ENCODE results near the gene REG4.

The REG4 gene

DNA sequence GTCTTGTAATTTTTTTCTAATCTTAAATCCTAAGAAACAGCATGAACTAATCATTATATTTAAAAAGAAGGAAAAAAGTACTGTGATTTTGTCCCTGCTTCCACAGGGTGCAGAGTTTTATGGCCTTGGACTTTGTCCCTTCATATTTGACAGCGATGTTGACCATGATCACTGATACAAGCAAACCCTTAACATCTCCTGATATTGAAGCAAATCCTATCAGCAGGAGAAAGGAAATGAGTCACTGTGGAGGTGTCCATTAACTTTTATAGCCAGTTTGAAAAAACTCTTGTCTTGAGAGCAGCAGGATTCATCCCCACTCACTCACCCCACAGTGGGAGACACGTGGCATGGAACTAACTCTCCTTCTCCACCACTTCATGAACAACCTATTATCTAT is 5.1 kb upstream of the REG4 start:
- Histone ChIP-seq H3K4me2 (ENCODE audit: low read depth, low read length, poor library complexity, severe bottlenecking) (no peak overlapping the region), H3K9me2 (replicated peaks; ENCODE audit: low read depth, low read length) (no peaks in the 10 kb centered on the region), H3K79me2 (ENCODE audit: insufficient read depth, low read length) (no peaks in the 10 kb centered on the region), H3K4me3 (ENCODE audit: low read length, poor library complexity, severe bottlenecking) (no peak overlapping the region), H3K9me3 (ENCODE audit: insufficient read depth, low read depth, low read length) (no peaks in the 10 kb centered on the region), H3K9ac (ENCODE audit: low read depth, low read length, poor library complexity, severe bottlenecking) (no peak overlapping the region), H3K4me1 (ENCODE audit: insufficient read depth, low read length, poor library complexity, severe bottlenecking) (peaks cover 19% of the 10 kb centered on the region), H2AFZ (ENCODE audit: low read length) (no peak overlapping the region), H3K36me3 (ENCODE audit: insufficient read depth, low read length) (no peaks in the 10 kb centered on the region), H3K27me3 (ENCODE audit: insufficient read depth, low read length, poor library complexity, severe bottlenecking) (no peaks in the 10 kb centered on the region), H3F3A (ENCODE audit: low read depth) (no peaks in the 10 kb centered on the region), H4K20me1 (ENCODE audit: insufficient read depth, low read length, poor library complexity, severe bottlenecking) (no peaks in the 10 kb centered on the region)
- TF ChIP-seq, protein P1, sequence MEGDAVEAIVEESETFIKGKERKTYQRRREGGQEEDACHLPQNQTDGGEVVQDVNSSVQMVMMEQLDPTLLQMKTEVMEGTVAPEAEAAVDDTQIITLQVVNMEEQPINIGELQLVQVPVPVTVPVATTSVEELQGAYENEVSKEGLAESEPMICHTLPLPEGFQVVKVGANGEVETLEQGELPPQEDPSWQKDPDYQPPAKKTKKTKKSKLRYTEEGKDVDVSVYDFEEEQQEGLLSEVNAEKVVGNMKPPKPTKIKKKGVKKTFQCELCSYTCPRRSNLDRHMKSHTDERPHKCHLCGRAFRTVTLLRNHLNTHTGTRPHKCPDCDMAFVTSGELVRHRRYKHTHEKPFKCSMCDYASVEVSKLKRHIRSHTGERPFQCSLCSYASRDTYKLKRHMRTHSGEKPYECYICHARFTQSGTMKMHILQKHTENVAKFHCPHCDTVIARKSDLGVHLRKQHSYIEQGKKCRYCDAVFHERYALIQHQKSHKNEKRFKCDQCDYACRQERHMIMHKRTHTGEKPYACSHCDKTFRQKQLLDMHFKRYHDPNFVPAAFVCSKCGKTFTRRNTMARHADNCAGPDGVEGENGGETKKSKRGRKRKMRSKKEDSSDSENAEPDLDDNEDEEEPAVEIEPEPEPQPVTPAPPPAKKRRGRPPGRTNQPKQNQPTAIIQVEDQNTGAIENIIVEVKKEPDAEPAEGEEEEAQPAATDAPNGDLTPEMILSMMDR (conservative IDR thresholded peaks at IDR 0.05; ENCODE audit: low read length) = no peak
- no peak for TF ChIP-seq EZH2phosphoT487 (IDR thresholded peaks at IDR 0.05; ENCODE audit: borderline replicate concordance)

DNA sequence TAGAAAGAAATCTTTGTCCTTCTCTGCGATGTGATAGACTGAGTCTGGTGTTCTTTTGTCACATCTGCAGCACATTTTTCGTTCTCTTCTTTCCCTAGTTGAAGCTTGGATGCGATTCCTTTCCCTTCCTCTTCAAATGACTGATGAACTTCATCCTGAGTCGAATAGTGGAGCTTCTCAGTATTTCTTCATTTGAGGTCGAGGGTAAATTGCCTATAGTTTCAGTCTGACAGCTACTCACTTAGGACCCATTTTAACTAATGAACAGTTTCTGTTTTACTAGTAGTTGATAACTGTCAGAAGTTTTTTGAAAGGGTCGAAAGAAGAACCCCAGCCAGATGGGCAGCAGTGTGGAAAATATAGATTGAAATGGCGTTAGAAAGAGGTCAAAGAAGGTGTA is 4.7 kb upstream of the REG4 start:
- H3F3A ChIP-seq (ENCODE audit: low read depth) = no peaks in the 10 kb centered on the region
- no peaks in the 10 kb centered on the region for H3K79me2 ChIP-seq (ENCODE audit: insufficient read depth, low read length)
- no peaks in the 10 kb centered on the region for H3K27me3 ChIP-seq (ENCODE audit: insufficient read depth, low read length, poor library complexity, severe bottlenecking)
- no peak overlapping the region for H2AFZ ChIP-seq (ENCODE audit: low read length)
- H3K9me3 ChIP-seq (ENCODE audit: insufficient read depth, low read depth, low read length) = no peaks in the 10 kb centered on the region
- no peak overlapping the region for H3K9ac ChIP-seq (ENCODE audit: low read depth, low read length, poor library complexity, severe bottlenecking)
- H4K20me1 ChIP-seq (ENCODE audit: insufficient read depth, low read length, poor library complexity, severe bottlenecking) = no peaks in the 10 kb centered on the region
- peaks cover 19% of the 10 kb centered on the region for H3K4me1 ChIP-seq (ENCODE audit: insufficient read depth, low read length, poor library complexity, severe bottlenecking)
- TF ChIP-seq EZH2phosphoT487 (IDR thresholded peaks at IDR 0.05; ENCODE audit: borderline replicate concordance) = no peak
- TF ChIP-seq, protein P1 (conservative IDR thresholded peaks at IDR 0.05; ENCODE audit: low read length) = no peak
- H3K4me3 ChIP-seq (ENCODE audit: low read length, poor library complexity, severe bottlenecking) = no peak overlapping the region
- H3K36me3 ChIP-seq (ENCODE audit: insufficient read depth, low read length) = no peaks in the 10 kb centered on the region
- H3K4me2 ChIP-seq (ENCODE audit: low read depth, low read length, poor library complexity, severe bottlenecking) = no peak overlapping the region
- no peaks in the 10 kb centered on the region for H3K9me2 ChIP-seq (replicated peaks; ENCODE audit: low read depth, low read length)

DNA sequence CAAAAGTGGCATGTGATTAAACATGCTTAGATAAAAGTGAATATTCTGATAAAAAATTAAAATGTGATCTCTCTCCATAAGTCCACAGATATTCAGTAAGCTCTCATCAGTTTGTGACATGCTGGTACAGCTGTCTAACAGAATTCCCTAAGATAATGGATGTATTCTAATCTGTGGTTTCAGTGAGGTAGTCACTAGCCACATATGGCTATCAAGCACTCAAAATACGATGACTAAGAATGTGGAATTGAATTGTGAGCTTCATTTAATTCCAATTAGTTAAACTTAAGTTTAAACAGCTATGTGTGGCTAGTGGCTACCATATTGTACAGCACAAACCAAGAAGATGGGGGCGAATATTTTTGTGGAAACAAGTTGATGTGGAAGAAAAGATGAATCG is 4.1 kb upstream of the REG4 start:
- H3F3A ChIP-seq (ENCODE audit: low read depth) = no peaks in the 10 kb centered on the region
- H3K4me3 ChIP-seq (ENCODE audit: low read length, poor library complexity, severe bottlenecking) = no peak overlapping the region
- no peaks in the 10 kb centered on the region for H3K27me3 ChIP-seq (ENCODE audit: insufficient read depth, low read length, poor library complexity, severe bottlenecking)
- no peaks in the 10 kb centered on the region for H3K36me3 ChIP-seq (ENCODE audit: insufficient read depth, low read length)
- H3K79me2 ChIP-seq (ENCODE audit: insufficient read depth, low read length) = no peaks in the 10 kb centered on the region
- no peaks in the 10 kb centered on the region for H3K9me3 ChIP-seq (ENCODE audit: insufficient read depth, low read depth, low read length)
- no peak overlapping the region for H2AFZ ChIP-seq (ENCODE audit: low read length)
- TF ChIP-seq, protein P1 (conservative IDR thresholded peaks at IDR 0.05; ENCODE audit: low read length) = no peak
- TF ChIP-seq EZH2phosphoT487 (IDR thresholded peaks at IDR 0.05; ENCODE audit: borderline replicate concordance) = no peak
- H3K9ac ChIP-seq (ENCODE audit: low read depth, low read length, poor library complexity, severe bottlenecking) = no peak overlapping the region
- H3K9me2 ChIP-seq (replicated peaks; ENCODE audit: low read depth, low read length) = no peaks in the 10 kb centered on the region
- H4K20me1 ChIP-seq (ENCODE audit: insufficient read depth, low read length, poor library complexity, severe bottlenecking) = no peaks in the 10 kb centered on the region
- H3K4me2 ChIP-seq (ENCODE audit: low read depth, low read length, poor library complexity, severe bottlenecking) = no peak overlapping the region
- peaks cover 19% of the 10 kb centered on the region for H3K4me1 ChIP-seq (ENCODE audit: insufficient read depth, low read length, poor library complexity, severe bottlenecking)
